GM12874 (cell line): ENCODE data around the gene CTAGE1.

Source experiments
- TF ChIP-seq, protein P1 (sequence below): IDR thresholded peaks from 2 replicates; pipeline ENCODE4 v1.5.1; 2011; ENCODE audit warnings: low read depth, mild to moderate bottlenecking, control low read depth, low read length, moderate library complexity; ENCODE audit not compliant: insufficient read depth

CTAGE1 gene, protein sequence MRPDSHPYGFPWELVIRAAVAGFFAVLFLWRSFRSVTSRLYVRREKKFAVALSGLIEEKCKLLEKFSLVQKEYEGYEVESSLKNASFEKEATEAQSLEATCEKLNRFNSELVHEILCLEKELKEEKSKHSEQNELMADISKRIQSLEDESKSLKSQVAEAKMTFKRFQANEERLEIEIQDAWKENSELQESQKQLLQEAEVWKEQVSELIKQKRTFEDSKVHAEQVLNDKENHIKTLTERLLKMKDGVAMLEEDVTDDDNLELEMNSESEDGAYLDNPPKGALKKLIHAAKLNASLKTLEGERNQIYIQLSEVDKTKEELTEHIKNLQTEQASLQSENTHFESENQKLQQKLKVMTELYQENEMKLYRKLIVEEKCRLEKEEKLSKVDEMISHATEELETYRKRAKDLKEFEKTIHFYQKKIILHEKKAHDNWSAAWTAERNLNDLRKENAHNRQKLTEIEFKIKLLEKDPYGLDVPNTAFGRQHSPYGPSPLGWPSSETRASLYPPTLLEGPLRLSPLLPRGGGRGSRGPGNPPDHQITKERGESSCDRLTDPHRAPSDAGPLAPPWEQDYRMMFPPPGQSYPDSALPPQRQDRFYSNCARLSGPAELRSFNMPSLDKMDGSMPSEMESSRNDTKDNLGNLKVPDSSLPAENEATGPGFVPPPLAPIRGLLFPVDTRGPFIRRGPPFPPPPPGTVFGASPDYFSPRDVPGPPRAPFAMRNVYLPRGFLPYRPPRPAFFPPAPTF

DNA sequence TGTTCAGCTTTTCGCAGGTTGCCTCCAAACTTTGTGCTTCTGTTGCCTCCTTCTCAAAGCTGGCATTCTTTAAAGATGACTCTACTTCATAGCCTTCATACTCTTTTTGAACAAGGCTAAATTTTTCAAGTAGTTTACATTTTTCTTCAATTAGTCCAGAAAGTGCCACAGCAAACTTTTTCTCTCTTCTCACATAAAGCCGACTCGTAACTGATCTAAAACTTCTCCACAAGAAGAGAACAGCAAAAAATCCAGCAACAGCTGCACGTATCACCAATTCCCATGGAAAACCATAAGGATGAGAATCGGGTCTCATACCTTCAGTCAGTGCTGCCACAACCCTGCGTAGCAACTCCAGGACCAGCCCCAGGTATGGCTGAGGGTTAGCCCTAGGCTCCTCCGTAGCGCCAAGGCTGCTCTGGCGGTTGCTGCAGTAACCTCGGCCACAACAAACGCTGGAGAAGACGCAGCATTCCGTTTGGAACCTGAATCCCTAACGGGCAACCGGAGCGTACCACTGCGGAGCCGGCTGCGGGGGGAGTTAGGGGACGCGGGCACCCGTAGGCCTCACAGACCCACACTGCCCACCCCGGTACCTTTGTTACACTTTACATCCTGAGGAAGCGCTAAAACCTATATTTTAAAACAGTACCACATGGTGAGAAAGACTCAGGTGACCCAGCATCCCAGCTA, at the start of gene CTAGE1:
CTAGE1 (minus strand) TSS at position 420 of the 693 bp plus-strand sequence; CDS start at position 316, 104 bp downstream.
- TF ChIP-seq, protein P1, sequence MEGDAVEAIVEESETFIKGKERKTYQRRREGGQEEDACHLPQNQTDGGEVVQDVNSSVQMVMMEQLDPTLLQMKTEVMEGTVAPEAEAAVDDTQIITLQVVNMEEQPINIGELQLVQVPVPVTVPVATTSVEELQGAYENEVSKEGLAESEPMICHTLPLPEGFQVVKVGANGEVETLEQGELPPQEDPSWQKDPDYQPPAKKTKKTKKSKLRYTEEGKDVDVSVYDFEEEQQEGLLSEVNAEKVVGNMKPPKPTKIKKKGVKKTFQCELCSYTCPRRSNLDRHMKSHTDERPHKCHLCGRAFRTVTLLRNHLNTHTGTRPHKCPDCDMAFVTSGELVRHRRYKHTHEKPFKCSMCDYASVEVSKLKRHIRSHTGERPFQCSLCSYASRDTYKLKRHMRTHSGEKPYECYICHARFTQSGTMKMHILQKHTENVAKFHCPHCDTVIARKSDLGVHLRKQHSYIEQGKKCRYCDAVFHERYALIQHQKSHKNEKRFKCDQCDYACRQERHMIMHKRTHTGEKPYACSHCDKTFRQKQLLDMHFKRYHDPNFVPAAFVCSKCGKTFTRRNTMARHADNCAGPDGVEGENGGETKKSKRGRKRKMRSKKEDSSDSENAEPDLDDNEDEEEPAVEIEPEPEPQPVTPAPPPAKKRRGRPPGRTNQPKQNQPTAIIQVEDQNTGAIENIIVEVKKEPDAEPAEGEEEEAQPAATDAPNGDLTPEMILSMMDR: no peak

DNA sequence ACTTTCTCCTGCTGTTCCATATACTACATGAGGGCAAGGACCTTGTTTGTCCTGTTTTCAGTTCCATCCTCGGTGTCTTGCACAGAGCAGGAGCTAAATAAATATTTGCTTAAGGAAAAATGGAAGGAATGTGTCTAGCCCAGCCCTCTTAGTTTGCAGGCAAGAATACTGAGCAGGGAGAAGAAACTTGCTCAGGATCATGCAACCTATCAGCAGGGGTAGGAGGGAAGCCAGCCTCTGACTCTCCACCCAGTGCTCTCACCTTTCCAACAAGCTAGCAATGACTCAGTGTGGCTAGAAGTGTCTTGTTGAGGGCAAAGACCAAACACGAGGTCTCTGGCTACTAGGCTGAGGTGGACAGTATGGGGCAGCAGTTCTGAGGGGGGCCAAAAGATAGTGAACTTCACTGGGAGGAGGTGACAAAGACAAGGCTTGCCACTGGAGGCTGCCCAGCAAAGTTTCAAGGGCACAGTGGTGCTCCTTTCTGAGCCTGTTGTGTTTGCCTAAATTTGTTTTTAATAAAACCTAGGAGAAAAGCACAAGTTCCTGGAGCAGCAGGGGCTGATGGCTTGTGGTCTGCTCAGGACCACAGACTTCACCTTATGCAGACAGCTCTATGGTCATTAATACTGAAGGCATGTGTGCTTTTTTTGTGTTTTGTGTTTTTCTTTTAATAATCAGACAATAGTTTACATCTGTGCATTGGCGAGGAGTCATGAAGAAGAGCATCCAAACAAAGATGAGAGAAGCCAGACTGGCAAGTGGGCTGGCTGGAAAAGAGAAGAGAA, 49.1 kb upstream of the CTAGE1 start:
- TF ChIP-seq, protein P1: no peak

DNA sequence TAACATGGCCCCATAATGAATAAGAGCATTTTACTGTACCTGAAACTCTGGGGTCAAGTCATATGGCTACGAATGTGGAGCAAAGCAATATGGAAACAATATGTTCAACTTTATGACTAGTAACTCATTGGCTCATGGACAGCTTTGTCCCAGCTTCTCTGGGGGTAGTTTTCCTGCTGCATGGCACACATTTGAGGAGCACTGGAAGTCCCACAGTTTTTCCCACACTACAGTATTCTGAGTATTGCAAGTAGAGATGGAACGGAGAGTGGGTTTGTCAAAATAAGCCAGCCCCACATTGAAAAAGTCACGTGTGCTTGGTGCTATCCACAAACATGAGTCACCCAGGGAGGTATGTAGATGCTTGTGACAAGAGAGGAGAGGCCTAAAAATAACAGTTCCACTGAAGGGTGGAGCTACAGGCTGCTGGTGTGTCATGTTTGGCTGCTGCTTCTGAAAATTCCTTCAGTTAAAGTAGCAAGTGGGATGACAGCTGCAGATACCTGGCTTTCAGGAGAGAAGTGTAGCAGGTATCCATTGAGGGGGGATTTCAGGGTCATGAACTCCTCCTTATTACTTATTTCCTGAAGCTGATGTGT, 48.2 kb upstream of the CTAGE1 start:
- TF ChIP-seq, protein P1: no peak

DNA sequence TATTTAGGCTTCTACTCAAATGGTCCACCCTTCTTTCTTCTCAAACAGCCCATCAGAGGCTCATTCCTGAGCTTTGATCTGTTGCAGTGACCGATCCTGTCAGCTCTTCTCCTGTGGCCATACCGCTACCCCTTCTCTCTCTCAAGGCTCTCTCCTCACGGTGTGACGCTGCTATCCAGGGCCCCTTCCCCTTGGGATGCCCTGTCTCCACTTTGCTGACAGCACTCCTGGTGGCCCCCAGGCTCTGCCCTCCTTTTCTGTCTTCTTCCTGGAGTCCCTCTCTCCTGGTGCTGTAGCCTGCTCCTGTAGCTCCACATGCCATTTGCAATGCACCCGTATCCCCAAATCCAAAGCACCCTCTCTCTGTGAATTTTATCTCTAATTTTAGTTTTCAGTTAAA, 45.4 kb upstream of the CTAGE1 start:
- TF ChIP-seq, protein P1: no peak

DNA sequence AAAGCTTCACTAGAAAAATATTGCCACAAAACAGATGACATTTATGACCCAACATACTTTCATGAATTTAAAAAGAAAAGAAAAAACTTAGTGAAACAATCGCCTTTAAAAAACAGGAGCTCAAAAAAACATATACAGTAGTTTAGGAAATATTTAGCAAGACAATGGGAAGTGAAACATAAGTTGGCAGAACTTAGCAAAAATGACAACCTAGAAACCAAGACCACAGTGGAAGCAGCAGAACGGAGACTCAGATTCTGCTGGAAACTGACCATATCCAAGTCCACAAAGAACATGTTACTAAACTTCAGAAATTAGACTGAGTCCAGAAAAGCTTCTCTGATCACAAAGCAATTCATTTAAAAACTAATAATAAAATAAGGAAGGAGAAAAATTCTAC, 41.8 kb upstream of the CTAGE1 start:
- TF ChIP-seq, protein P1: no peak

DNA sequence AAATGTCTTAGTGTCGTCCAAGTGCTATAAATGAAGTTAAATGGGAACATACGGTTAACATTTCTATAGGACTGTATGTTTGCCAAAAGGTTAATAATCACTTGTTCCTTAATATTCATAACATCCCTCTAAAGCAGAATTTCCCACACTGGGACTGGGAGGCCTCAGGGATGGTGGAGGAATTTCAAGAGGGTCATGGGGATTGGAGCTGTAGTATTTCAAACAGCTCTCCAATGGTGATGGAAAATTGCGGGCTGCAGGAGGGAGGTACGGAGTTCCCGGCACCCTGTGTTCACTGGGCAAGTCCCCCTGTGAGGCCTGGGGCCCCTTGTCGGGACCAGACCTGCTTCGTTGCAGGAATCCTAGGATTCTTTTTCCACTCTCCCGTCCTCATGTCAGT, 39.8 kb upstream of the CTAGE1 start:
- TF ChIP-seq, protein P1: no peak
